HG03520 (cell line): Measurements from ENCODE around the gene ZG16.
"Not testable (repeated sequence)": the region's sequence is repeated elsewhere in the genome, so short reads cannot be mapped to it uniquely, and the experiment has no call there.

Source experiments
- ATAC-seq: cut with Tn5 transposase; IDR thresholded peaks from one replicate; pipeline ENCODE4 v1.9.1; 2021; ENCODE audit warnings: mild to moderate bottlenecking, moderate library complexity; ENCODE audit not compliant: unreplicated experiment

The ZG16 gene

DNA sequence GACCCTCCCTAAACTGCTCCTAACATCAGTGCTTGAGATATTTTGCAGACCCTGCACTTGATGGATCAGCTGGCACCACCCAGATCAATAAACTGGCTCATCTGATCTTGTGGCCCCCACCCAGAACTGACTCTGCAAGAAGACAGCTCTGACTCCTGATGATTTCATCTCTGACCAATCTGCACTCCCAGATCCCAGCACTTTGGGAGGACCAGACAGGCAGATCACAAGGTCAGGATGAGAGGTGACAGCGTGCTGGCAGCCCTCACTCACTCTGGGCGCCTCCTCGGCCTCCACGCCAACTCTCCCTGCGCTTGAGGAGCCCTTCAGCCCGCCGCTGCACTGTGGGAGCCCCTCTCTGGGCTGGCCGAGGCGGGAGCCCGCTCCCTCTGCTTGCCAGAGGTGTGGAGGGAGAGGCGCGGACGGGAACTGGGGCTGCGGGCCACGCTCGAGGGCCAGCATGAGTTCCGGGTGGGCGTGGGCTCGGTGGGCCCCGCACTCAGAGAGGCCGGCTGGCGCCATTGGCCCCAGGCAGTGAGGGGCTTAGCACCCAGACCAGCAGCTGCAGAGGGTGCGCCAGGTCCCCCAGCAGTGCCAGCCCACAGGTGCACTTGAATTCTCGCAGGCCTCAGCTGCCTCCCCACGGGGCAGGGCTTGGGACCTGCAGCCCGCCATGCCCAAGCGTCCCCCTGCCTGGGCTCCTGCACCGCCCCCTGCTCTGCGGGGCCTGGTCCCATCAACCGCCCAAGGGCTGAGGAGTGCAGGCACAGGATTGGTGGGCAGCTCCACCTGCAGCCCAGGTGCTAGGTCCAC, 29.9 kb upstream of the ZG16 start:
- no peak for ATAC-seq

DNA sequence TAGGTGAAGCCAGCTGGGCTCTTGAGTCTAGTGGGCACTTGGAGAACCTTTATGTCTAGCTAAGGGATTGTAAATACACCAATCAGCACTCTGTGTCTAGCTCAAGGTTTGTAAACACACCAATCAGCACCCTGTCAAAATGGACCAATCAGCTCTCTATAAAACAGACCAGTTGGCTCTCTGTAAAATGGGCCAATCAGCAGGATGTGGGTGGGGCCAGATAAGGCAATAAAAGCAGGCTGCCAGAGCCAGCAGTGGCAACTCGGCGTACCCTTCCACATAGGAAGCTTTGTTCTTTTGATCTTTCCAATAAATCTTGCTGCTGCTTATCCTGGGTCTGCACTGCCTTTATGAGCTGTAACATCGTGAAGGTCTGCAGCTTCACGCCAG, 29.3 kb upstream of the ZG16 start:
- ATAC-seq = not testable (repeated sequence)

DNA sequence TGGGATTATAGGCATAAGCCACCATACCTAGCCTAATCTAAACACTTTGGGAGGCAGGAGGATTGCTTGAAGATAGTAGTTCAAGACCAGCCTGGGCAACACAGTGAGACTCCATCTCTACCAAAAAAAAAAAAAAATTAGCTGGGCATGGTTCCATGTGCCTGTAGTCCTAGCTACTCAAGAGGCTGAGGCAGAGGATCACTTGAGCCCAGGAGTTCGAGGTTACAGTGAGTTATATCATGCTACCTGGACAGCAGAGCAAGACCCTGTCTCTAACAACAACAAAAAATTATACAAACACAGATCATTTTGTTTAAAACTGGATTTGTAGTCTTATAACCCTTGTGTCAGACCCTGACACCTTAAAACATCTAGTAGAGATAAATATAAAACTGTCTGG, 24.5 kb upstream of the ZG16 start:
- no peak for ATAC-seq

DNA sequence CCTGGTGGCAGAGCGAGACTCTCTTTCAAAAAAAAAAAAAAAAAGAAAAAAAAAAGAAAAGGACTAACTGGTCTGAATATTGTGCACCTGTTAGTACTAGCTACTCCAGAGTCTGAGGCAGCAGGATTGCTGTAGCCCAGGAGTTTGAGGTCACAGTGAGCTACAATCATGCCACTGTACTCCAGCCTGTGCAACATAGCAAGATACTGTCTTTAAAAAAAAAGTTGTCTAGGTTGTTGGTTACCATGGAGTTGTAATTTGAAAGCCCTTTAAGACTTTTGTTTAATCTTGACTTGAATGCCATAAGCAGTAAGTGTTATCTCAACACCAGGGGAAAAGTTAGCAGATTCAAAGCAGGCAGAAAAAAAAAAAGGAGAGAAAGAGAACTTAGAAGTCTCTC, 21.4 kb upstream of the ZG16 start:
- no peak for ATAC-seq

DNA sequence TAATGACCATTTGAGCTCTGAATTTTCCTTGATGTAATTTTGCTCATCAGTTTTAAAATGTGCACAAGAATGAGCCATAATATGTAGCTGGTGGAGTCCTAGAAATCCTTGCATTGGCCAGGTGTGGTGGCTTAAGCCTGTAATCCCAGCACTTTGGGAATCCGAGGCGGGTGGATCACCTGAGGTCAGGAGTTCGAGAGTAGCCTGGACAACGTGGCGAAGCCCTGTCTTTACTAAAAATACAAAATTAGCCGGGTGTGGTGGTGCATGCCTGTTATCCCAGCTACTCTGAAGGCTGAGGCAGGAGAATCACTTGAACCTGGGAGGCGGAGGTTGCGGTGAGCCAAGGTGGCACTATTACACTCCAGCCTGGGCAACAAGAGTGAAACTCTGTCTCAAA, 21.0 kb upstream of the ZG16 start:
- ATAC-seq = not testable (repeated sequence)

DNA sequence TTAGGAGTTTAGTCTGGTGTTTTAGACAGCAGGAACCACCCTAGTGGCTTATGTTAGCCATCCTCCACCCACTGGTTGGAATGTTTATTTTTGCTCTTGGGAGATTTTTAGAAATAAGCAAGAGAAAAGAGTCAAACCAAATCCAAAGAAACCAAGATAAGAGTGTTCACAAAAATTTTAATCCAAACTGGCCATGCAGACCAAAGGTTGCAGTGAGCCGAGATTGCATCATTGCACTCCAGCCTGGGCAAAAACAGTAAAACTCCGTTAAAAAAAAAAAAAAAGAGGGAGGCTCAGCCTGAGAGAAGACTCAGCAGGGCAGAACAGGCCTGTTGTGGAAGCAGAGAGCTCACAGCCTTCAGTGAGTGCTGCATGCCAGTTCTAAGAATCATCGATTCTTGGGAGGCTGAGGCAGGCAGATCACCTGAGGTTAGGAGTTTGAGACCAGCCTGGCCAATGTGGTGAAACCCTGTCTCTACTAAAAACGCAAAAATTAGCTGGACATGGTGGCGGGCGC, 20.0 kb upstream of the ZG16 start:
- no peak for ATAC-seq

DNA sequence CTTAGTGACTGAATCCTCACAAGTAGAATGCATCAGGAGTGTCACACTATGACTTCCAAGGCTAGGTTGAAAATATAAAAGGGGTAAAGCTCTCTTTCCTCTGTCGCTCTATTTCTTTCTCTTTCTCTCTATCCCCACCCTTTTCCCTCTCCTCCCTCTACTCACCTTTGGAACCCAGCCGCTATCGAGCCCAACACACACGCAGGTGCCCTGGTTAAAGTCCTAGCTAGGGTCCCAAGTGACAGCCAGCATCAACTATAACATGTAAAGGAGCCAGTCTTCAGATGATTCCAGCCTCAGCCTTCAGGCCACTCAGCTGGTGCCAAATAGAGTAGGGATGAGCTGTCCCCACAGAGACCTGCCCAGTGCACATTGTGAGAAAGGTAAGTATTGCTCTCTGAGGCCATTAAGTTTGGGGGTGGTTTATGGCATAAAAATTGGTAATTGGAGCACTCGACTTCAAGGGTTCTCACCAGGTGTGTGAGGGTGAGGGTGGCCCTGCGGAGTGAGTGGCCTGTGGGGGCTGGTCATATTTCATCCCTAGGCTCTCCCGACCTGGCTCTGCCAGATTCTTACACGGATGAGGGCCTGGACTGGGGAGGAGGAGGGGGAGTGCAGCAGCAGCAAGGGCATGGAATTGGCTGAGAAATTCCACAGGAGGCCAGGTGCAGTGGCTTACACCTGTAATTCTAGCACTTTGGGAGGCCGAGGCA, 17.3 kb upstream of the ZG16 start:
- ATAC-seq = no peak

DNA sequence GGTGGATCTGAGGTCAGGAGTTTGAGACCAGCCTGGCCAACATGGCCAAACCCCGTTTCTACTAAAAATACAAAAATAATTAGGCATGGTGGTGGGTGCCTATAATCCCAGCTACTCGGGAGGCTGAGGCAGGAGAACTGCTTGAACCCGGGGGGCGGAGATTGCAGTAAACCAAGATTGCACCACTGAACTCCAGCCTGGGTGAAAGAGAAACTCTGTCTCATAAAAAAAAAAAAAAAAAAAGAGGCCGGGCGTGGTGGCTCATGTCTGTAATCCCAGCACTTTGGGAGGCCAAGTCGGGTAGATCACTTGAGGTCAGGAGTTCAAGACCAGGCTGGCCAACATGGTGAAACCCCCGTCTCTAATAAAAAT, 16.8 kb upstream of the ZG16 start:
- not testable (repeated sequence) for ATAC-seq

DNA sequence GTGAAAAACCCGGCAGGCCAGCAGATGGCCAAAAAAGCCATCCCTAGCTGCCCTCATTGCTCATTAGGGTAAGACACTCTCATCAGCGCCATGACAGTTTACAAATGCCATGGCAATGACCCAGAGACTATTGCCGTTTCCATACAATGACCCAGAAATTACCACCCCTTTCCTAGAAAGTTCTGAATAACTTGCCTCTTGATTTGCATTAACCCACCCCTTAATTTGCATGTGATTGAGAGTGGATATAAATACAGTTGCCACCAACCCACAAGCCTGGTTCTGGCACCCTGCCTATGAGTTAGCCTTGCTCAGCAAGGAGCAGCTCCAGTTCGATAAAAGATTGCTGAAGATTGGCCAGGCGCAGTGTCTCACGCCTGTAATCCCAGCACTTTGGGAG, 16.2 kb upstream of the ZG16 start:
- ATAC-seq = no peak

DNA sequence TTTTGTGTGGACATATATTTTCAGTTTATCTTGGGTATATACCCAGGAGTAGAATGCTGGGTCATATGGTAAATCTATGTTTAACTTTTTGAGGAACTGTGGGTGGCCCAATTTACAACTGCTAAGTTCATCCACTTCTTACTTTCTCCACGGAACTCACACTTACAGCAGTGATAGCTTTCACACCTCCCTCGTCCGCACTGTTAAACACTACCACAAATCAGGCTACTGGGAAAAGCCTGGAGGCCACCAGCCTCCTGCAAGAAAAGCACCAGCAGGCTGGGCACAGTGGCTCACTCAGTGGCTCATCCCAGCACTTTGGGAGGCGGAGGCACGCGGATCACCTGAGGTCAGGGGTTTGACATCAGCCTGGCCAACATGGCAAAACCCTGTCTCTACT, 14.7 kb upstream of the ZG16 start:
- ATAC-seq = no peak

DNA sequence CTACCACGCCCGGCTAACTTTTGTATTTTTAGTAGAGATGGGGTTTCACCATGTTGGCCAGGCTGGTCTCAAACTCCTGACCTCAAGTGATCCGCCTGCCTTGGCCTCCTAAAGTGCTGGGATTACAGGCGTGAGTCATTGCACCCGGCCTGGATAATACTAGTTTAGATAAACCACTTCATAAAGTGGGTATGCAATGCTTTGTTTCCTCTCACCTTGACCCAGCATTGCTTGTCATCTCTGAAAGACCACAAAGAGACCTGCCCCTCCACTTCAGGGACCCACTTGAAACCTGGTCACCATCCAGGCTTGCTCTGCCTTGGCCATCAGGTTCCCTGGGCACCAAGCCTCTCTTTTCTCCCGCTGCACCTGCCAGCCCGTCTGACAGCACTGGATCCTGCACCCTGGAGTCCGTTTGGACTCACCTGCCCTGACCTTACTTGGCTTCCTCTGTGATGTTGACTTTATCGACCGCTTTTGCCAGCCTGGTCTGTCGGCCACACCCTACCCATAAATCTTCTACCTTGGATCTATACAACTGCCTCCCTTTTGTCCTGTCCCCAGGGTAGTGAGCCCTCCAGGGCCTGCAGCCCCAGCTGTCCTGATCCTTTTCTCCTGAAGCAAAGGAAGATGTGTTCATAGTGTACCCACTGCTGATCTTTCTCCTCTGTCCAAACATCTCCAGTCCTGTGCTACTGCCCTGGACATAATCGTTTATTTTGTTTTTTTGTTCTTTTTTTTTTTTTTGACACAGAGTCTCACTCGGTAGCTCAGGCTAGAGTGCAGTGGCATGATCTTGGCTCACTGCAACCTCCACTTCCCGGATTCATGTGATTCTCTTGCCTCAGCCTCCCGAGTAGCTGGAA, 12.7 kb upstream of the ZG16 start:
- no peak for ATAC-seq

DNA sequence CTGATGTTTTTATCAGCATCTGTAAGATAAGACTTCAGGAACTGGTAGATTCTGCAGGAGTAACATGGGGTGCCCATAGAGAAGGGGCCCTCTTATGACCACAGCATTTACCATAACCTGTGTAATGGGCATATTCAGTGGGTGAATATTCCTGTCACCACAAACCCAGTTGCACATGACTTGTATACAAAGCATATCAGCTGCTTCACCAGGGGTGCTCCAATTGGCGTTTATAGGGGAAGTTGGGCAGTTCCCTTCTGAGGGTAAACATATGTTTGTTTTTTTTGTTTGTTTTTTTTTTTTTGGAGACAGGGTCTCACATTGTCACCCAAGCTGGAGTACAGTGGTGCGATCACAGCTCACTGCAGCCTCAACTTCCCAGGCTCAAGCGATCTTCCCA, 11.5 kb upstream of the ZG16 start:
- no peak for ATAC-seq

DNA sequence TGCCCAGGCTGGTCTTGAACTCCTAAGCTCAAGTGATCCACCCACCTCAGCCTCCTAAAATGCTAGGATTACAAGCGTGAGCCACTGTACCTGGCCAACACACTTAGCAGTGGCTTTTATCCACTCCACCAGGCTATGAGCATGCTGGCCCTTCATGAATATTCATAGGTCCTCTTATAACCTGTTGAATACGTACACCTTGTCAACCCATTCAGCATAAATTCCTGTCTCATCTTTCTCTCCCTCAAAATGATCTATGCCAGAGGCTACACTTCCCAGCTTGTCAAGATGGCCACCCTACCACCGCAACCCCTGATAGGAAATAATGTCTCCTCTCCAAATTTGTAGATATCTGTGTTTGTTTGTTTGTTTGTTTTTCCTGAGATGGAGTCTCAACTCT, 11.0 kb upstream of the ZG16 start:
- no peak for ATAC-seq

DNA sequence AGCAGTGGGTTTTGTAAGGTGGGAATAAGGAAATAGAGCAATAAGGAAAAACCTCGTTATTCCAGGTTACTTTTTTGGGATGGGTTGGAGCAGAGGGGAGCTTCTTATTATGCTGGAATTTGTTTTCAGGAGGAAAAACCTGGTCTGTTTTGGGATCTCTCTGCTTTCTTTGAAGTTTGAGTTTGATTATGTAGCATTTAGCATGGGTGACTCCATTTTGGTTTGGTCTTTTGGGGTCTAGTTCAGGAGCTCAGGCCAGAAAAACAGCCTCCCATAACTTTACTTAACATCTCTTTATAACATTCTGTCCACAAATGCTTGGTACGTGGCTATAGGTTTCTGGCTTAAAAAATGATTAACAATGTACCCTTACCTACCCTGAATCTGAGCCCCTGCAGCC, 8.5 kb upstream of the ZG16 start:
- ATAC-seq = no peak

DNA sequence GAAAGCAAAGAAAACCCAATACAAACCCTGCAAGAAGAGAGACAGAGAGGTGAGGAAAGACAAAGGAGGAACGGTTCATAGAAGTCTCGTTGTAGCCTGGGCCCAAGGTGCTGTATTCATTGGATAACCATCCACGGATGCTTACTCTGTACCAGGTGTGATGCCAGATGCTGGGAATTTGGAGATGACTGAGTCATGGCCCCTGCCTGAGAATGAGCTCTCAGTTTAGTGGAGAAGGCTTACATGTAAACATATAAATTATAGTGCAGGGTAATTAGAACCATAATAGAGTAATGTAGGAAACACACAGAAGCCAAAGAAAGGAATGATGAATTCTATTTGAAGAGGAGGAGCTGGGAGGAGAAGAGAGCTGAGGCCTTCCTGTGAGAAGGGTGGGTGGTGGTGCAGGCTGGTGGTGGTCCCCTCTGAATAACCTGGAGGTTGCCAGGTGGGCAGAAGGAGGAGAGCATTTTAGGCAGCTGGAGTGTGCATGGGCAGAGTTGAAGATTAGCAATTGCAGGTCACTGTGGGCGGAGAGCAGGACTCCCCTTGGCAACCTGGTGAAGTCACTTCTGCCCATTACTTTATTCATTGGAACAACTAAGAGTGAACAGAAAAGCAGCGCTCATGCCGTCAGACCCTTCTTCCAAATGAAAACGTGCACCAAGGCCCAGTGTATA, 7.7 kb upstream of the ZG16 start:
- no peak for ATAC-seq

DNA sequence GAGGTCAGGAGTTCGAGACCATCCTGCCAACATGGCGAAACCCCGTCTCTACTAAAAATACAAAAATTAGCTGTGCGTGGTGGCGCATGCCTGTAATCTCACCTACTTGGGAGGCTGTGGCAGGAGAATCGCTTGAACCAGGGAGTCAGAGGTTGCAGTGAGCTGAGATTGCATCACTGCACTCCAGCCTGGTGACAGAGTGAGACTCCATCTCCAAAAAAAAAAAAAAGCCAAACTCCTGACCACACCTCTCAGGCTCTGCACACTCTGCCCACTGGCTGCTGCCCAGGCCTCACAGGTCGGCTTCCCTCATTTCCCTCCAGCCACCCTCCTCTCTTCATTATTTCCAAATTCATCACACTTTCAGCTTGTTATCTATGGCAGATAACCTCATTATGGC, 5.7 kb upstream of the ZG16 start:
- not testable (repeated sequence) for ATAC-seq

DNA sequence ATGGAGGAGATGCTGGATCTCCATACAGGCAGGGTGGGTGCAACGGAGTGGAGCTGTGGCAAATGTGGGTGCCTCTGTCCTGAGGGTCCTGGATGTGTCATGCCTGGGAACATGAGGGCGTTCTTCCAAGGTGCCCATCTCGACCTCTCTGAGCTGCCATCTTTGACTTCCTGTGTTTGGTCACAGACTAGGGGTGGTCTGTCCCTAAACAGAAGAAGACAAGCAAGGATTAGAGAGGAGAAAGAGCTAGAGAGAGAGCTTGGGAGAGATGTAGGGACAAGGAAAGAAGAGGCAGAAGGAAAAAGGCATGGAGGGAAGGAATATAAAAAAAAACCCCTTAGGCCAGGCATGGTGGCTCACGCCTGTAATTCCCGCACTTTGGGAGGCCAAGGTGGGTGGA, 3.3 kb upstream of the ZG16 start:
- no peak for ATAC-seq

DNA sequence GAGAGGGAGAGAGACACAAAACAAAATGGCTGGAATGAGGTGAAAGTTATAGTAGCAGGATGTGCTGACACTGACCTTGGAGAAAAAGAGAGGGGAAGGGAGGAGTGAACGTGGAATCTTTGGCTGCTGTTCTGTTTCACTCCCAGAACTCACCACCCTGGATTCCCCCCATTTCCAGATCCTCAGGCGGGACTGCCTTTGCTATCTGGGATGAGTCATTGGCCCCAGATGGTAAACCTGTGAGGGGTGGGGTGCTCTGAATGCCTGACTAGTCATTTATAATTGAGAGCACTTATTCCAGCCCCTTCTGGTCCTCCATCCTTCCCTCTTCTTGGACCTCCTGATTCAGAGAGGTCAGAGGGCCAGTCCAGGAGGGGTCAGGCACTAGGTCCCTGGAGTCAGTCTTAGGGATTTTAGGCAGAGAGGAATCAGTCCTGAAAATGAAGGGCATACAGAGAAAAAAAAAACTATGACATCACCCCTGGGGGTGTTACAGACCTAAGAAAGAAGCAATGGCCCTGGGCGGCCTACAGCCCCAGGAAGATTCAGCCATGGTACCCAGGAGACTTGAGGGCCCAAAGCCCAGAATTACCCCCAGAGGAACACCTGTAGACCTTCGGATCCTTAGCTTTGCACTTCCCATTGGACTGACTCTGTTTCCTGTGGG, 2.2 kb upstream of the ZG16 start:
- no peak for ATAC-seq

DNA sequence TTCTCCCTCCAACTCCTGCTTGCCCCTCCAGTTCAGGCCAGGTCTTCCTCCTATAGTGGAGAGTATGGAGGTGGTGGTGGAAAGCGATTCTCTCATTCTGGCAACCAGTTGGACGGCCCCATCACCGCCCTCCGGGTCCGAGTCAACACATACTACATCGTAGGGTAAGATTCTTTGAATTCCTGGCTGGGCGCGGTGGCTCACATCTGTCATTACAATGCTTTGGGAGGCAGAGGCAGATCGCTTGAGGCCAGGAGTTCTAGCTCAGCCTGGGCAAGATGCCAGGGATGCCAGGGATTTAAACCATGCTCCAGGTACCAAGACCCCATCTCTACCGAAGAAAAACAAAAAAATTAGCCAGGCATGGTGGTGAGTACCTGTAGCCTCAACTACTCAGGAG, 1.4 kb downstream of the ZG16 start:
- no peak for ATAC-seq
